HG02938 (cell line): ENCODE measurements around the gene FLNA.
"Not testable (repeated sequence)": the region's sequence is repeated elsewhere in the genome, so short reads cannot be mapped to it uniquely, and the experiment has no call there.

ENCODE experiments used
- ATAC-seq: cut with Tn5 transposase; IDR thresholded peaks from one replicate; pipeline ENCODE4 v1.9.1; 2021; ENCODE audit warnings: mild to moderate bottlenecking, moderate library complexity; ENCODE audit not compliant: unreplicated experiment

FLNA gene

GRCh38 chrX:154308108-154308946 is 66.1 kb downstream of the FLNA start:
- no peak for ATAC-seq

GRCh38 chrX:154307202-154307601 is 67.2 kb downstream of the FLNA start:
- ATAC-seq: no peak

GRCh38 chrX:154305541-154306205 is 68.8 kb downstream of the FLNA start:
- no peak for ATAC-seq

GRCh38 chrX:154304846-154305245 is 69.6 kb downstream of the FLNA start:
- ATAC-seq: no peak

GRCh38 chrX:154303476-154303875 is 71.0 kb downstream of the FLNA start:
- ATAC-seq: no peak

GRCh38 chrX:154302998-154303397 is 71.4 kb downstream of the FLNA start:
- not testable (repeated sequence) for ATAC-seq

- no peak for ATAC-seq
Measured at GRCh38 chrX:154300816-154301215, 73.6 kb downstream of the FLNA start.
